HG02588 (cell line): ENCODE data around the gene ENOX1.

Source experiments
- ATAC-seq: cut with Tn5 transposase; IDR thresholded peaks from one replicate; pipeline ENCODE4 v1.9.1; 2021; ENCODE audit warnings: mild to moderate bottlenecking, moderate library complexity; ENCODE audit not compliant: unreplicated experiment

The ENOX1 gene

GRCh38 chr13:43297967-43298678 lies 488.6 kb downstream of the ENOX1 start:
- no peak for ATAC-seq

GRCh38 chr13:43295825-43296564 lies 490.8 kb downstream of the ENOX1 start:
- ATAC-seq = no peak

GRCh38 chr13:43295321-43295720 lies 491.5 kb downstream of the ENOX1 start:
- no peak for ATAC-seq

GRCh38 chr13:43294412-43294811 lies 492.4 kb downstream of the ENOX1 start:
- no peak for ATAC-seq

GRCh38 chr13:43293986-43294385 lies 492.8 kb downstream of the ENOX1 start:
- no peak for ATAC-seq

GRCh38 chr13:43293561-43293960 lies 493.2 kb downstream of the ENOX1 start:
- ATAC-seq = no peak

- ATAC-seq = no peak
These were observed 493.8 kb downstream of the ENOX1 start for GRCh38 chr13:43293008-43293407.

GRCh38 chr13:43291287-43292060 lies 495.3 kb downstream of the ENOX1 start:
- ATAC-seq = no peak

- ATAC-seq = no peak
These were observed 497.1 kb downstream of the ENOX1 start for GRCh38 chr13:43289470-43290255.

- no peak for ATAC-seq
These were observed 500.0 kb downstream of the ENOX1 start for GRCh38 chr13:43286751-43287150.

- no peak for ATAC-seq
These were observed 500.7 kb downstream of the ENOX1 start for GRCh38 chr13:43285933-43286597.

- no peak for ATAC-seq
These were observed 502.6 kb downstream of the ENOX1 start for GRCh38 chr13:43284162-43284561.

GRCh38 chr13:43279696-43280095 lies 507.1 kb downstream of the ENOX1 start:
- no peak for ATAC-seq

- no peak for ATAC-seq
These were observed 508.6 kb downstream of the ENOX1 start for GRCh38 chr13:43278127-43278526.

GRCh38 chr13:43277142-43277541 lies 509.6 kb downstream of the ENOX1 start:
- no peak for ATAC-seq

GRCh38 chr13:43274881-43275280 lies 511.9 kb downstream of the ENOX1 start:
- ATAC-seq = no peak

- ATAC-seq = no peak
These were observed 513.4 kb downstream of the ENOX1 start for GRCh38 chr13:43273362-43273761.

- no peak for ATAC-seq
These were observed 513.9 kb downstream of the ENOX1 start for GRCh38 chr13:43272851-43273250.

GRCh38 chr13:43271152-43271551 lies 515.6 kb downstream of the ENOX1 start:
- ATAC-seq = no peak

- no peak for ATAC-seq
These were observed 516.5 kb downstream of the ENOX1 start for GRCh38 chr13:43270130-43270830.
